ENCODE results near the gene DIO2.

DIO2 gene

GRCh38 chr14:80206351-80207080 lies 4.8 kb downstream of the DIO2 start:
- Mint-ChIP-seq H3K27ac (no peak overlapping the region), H3K36me3 (ENCODE audit: low read depth) (no peaks in the 10 kb centered on the region), H3K27me3 (no peaks in the 10 kb centered on the region), H3K9me3 (peaks cover 6% of the 10 kb centered on the region), H3K4me3 (no peak overlapping the region), H3K4me1 (no peaks in the 10 kb centered on the region)
- DNase-seq, result no peak
- no peak for ATAC-seq

GRCh38 chr14:80202888-80203562 lies 8.3 kb downstream of the DIO2 start:
- DNase-seq (peak; percentile 24), ATAC-seq (no peak)
- Mint-ChIP-seq H3K9me3 (no peaks in the 10 kb centered on the region), H3K4me3 (no peak overlapping the region), H3K27me3 (no peaks in the 10 kb centered on the region), H3K27ac (no peak overlapping the region), H3K36me3 (ENCODE audit: low read depth) (no peaks in the 10 kb centered on the region), H3K4me1 (no peaks in the 10 kb centered on the region)

DNA sequence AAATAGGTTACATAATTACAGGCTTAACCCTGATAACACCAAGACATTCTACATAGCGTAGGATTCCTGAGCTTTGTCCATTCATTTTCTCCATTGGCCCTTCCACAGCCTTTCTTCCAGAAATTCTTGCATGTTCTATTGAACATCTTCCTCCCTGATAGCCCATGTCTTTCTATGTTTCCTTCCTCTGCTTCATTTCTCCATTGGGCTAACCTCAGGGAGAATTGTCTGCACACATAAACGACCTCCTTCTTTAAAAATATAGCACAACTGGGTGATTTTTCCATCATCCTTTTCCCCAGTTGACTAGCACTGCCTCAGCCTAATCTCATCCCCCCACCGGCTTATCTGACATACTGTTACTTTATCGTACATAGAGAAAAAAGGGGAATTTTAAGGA lies 11.2 kb downstream of the DIO2 start:
- DNase-seq (no peak), ATAC-seq (no peak)
- Mint-ChIP-seq H3K27ac (no peak overlapping the region), H3K4me1 (no peaks in the 10 kb centered on the region), H3K4me3 (no peak overlapping the region), H3K36me3 (ENCODE audit: low read depth) (no peaks in the 10 kb centered on the region), H3K27me3 (no peaks in the 10 kb centered on the region), H3K9me3 (no peaks in the 10 kb centered on the region)

DNA sequence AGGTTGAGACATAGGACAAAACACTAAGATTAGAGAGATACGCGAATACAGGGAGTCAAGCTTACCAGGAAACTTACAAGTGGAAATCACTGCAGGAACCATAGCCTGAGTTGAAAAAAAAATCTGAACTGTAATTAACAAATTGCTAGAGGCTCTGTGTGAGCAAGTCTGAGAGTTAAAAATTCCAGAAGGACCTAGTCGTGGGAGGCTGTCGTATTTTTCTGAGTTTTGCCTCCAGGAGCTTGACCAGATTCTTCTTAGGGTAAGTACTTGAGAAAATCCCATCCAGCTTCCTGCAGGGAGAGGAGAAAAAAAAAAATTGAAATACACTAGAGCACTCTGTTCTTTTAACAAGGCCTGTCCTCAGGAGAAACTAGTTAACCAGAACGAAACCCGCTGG lies 22.7 kb downstream of the DIO2 start:
- Mint-ChIP-seq H3K27ac (no peak overlapping the region), H3K27me3 (no peaks in the 10 kb centered on the region), H3K4me1 (no peaks in the 10 kb centered on the region), H3K4me3 (no peak overlapping the region), H3K9me3 (peaks cover 8% of the 10 kb centered on the region), H3K36me3 (ENCODE audit: low read depth) (no peaks in the 10 kb centered on the region)
- ATAC-seq, result no peak
- DNase-seq, result no peak

GRCh38 chr14:80186301-80186800 lies 25.0 kb downstream of the DIO2 start:
- no peak overlapping the region for H3K4me3 Mint-ChIP-seq
- H3K4me1 Mint-ChIP-seq, result no peaks in the 10 kb centered on the region
- peaks cover 8% of the 10 kb centered on the region for H3K9me3 Mint-ChIP-seq
- H3K27me3 Mint-ChIP-seq, result no peaks in the 10 kb centered on the region
- DNase-seq (no peak), ATAC-seq (no peak)
- no peak overlapping the region for H3K27ac Mint-ChIP-seq
- H3K36me3 Mint-ChIP-seq (ENCODE audit: low read depth), result no peaks in the 10 kb centered on the region

GRCh38 chr14:80176893-80177292 lies 34.4 kb downstream of the DIO2 start:
- H3K27ac Mint-ChIP-seq, result no peak overlapping the region
- DNase-seq, result no peak
- H3K4me1 Mint-ChIP-seq, result no peaks in the 10 kb centered on the region
- H3K4me3 Mint-ChIP-seq, result no peak overlapping the region
- no peak for ATAC-seq
- H3K9me3 Mint-ChIP-seq, result peaks cover 12% of the 10 kb centered on the region
- H3K36me3 Mint-ChIP-seq (ENCODE audit: low read depth), result no peaks in the 10 kb centered on the region
- no peaks in the 10 kb centered on the region for H3K27me3 Mint-ChIP-seq

GRCh38 chr14:80172375-80173051 lies 38.8 kb downstream of the DIO2 start:
- H3K4me3 Mint-ChIP-seq, result no peak overlapping the region
- no peak overlapping the region for H3K27ac Mint-ChIP-seq
- no peaks in the 10 kb centered on the region for H3K4me1 Mint-ChIP-seq
- peaks cover 16% of the 10 kb centered on the region for H3K9me3 Mint-ChIP-seq
- no peak for ATAC-seq
- no peak for DNase-seq
- no peaks in the 10 kb centered on the region for H3K36me3 Mint-ChIP-seq (ENCODE audit: low read depth)
- no peaks in the 10 kb centered on the region for H3K27me3 Mint-ChIP-seq

- Mint-ChIP-seq H3K4me3 (no peak overlapping the region), H3K36me3 (ENCODE audit: low read depth) (no peaks in the 10 kb centered on the region), H3K27ac (no peak overlapping the region), H3K9me3 (peaks cover 8% of the 10 kb centered on the region), H3K4me1 (no peaks in the 10 kb centered on the region), H3K27me3 (no peaks in the 10 kb centered on the region)
- ATAC-seq (no peak), DNase-seq (no peak)
These were observed 43.4 kb downstream of the DIO2 start for GRCh38 chr14:80167793-80168448.

DNA sequence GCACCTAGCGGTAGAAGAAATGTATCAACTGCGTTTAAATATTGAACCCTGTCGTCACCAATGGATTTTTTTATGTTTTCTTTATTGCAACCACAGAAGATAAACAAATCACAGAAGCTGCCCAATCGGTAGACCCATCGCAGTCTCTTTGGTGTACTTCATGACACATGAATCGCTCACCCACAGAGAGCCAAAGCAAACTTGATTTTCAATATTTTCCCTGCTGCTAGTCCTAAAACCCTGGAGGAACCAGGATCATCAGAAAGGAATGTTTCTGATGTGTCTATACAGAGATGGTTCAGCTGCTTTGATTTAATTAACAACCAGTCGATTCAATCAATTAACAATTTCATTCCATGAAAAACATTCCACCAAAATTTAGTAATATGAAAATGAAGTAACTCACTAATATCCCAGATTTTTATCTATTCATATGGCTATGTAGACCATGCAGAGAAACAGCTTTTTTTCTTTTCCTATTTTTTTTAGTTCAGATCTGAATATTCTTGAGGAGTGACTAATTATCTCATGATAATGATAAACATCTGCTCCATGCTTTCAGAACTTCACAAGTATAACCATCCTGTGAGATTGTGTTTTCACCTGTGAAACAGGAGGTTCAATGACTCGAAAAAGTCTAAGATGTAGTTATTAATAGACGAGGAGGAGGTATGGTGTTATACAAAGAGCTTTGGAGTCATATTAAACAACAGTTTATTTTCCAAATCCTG lies 46.1 kb downstream of the DIO2 start:
- Mint-ChIP-seq H3K27me3 (no peaks in the 10 kb centered on the region), H3K9me3 (peaks cover 3% of the 10 kb centered on the region), H3K4me3 (no peak overlapping the region), H3K27ac (no peak overlapping the region), H3K36me3 (ENCODE audit: low read depth) (no peaks in the 10 kb centered on the region), H3K4me1 (no peaks in the 10 kb centered on the region)
- DNase-seq (no peak), ATAC-seq (no peak)

DNA sequence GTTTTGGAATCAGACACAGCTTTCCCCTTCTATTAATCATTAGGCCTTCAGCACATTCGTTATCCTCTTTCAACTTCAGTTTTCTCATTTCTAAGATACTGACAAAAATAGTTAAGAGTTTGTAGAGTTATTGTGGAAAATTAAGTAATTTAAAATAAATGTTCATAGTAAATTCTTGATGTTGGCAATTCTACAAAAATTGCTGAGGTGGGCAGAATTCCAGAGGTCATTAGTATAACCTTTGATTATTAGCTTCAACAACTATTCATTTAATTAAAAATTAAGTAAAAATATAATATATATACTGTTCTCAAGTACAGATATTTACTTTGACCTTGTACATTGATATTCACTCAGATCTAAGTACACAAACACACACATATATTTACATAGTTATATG lies 58.5 kb downstream of the DIO2 start:
- H3K4me3 Mint-ChIP-seq, result no peak overlapping the region
- H3K9me3 Mint-ChIP-seq, result peaks cover 3% of the 10 kb centered on the region
- H3K36me3 Mint-ChIP-seq (ENCODE audit: low read depth), result no peaks in the 10 kb centered on the region
- H3K27me3 Mint-ChIP-seq, result no peaks in the 10 kb centered on the region
- no peak for DNase-seq
- ATAC-seq, result no peak
- H3K27ac Mint-ChIP-seq, result no peak overlapping the region
- no peaks in the 10 kb centered on the region for H3K4me1 Mint-ChIP-seq

GRCh38 chr14:80152166-80152565 lies 59.1 kb downstream of the DIO2 start:
- DNase-seq, result no peak
- Mint-ChIP-seq H3K36me3 (ENCODE audit: low read depth) (no peaks in the 10 kb centered on the region), H3K9me3 (peaks cover 5% of the 10 kb centered on the region), H3K4me3 (no peak overlapping the region), H3K4me1 (no peaks in the 10 kb centered on the region), H3K27me3 (no peaks in the 10 kb centered on the region), H3K27ac (no peak overlapping the region)
- ATAC-seq, result no peak

DNA sequence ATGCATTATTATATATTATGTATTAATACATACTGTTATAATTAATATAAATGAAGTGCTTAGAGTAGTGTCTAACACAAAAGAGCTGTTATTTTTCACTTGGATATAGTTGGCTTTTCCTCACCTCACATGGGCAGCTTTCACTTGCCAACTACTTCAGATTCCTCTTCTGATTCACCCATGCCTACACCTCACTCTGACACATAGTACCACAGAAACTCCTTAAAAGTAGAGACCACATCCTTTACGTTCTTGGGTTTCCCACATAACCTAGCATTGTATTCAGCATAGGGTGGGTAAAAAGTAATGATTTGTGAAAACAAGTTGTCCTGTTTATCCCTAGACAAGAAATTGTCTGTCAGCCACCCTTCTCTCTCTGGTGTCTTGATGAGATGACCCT lies 61.0 kb downstream of the DIO2 start:
- Mint-ChIP-seq H3K27me3 (no peaks in the 10 kb centered on the region), H3K4me3 (no peak overlapping the region), H3K36me3 (ENCODE audit: low read depth) (no peaks in the 10 kb centered on the region), H3K27ac (no peak overlapping the region), H3K9me3 (peaks cover 7% of the 10 kb centered on the region), H3K4me1 (no peaks in the 10 kb centered on the region)
- DNase-seq, result no peak
- no peak for ATAC-seq

Data from activated naive CD8-positive, alpha-beta T cell treated with anti-CD3 and anti-CD28 coated beads, Interleukin-2, amount 50 U/mL, for 24 hours (primary cell).